BJ (cell line): ENCODE measurements around the gene CHST11. TPM values are rescaled to one million over a fixed set of nuclear protein-coding genes. Genes with fewer than 3 reads are reported as not detected.

ENCODE experiments used
- CTCF ChIA-PET: fragments of 350-600 bp; formaldehyde crosslinking; extraction: SDS; loops from one replicate; lab custom pipeline; 2021; ENCODE audit warnings: antibody characterized with exemption, inconsistent platforms; lab: Yijun Ruan, JAX
- POLR2A ChIA-PET: fragments of 300-600 bp; sonication (Branson Sonifier 250); formaldehyde crosslinking; extraction: SDS; loops from one replicate; lab custom pipeline; 2021; ENCODE audit warnings: antibody characterized with exemption; lab: Charles Lee
- DNase-seq: peaks from one replicate; pipeline ENCODE4 v3.0.0-alpha.2; 2011; ENCODE audit warnings: low read depth
- H3K27me3 ChIP-seq: 2 replicates; pipeline ENCODE4 v1.6.0; 2011; ENCODE audit warnings: low read length; ENCODE audit not compliant: control insufficient read depth, insufficient read depth
- H3K36me3 ChIP-seq: 2 replicates; pipeline ENCODE4 v1.5.1; 2011; ENCODE audit warnings: low read length; ENCODE audit not compliant: control insufficient read depth, insufficient read depth
- H3K4me3 ChIP-seq: 2 replicates; pipeline ENCODE4 v1.5.1; 2011; ENCODE audit warnings: low read depth, mild to moderate bottlenecking, control low read depth, low read length
- CTCF ChIP-seq: IDR thresholded peaks from 2 replicates; pipeline ENCODE4 v1.5.1; 2011; ENCODE audit warnings: low read depth, mild to moderate bottlenecking, control low read depth, inconsistent platforms, low read length, moderate library complexity; ENCODE audit not compliant: insufficient read depth
- polyA plus RNA-seq: library from polyadenylated mRNA; depleted of rRNA; stranded (reverse); fragments of >200 nt; gene quantifications from 2 replicates; pipeline ENCODE4 v1.2.3, GENCODE V29; 2011

The CHST11 gene
- polyA plus RNA-seq, 1 experiment: 7.3 TPM

GRCh38 chr12:104422441-104422840 is 34.3 kb upstream of the CHST11 start:
- Histone ChIP-seq H3K4me3 (no peak overlapping the region), H3K36me3 (no peaks in the 10 kb centered on the region), H3K27me3 (peaks cover 36% of the 10 kb centered on the region)
- POLR2A ChIA-PET: interaction anchor here (0.6 kb wide), 1 partner anchor 417 kb away, joined by 9 read pairs; no protein-coding TSS in a partner anchor
- DNase-seq: no peak
- no peak for TF ChIP-seq CTCF
- CTCF ChIA-PET: interaction anchor here (0.7 to 2.3 kb wide), 2 partner anchors 41 to 102 kb away, joined by 4 to 7 read pairs; no protein-coding TSS in a partner anchor

DNA sequence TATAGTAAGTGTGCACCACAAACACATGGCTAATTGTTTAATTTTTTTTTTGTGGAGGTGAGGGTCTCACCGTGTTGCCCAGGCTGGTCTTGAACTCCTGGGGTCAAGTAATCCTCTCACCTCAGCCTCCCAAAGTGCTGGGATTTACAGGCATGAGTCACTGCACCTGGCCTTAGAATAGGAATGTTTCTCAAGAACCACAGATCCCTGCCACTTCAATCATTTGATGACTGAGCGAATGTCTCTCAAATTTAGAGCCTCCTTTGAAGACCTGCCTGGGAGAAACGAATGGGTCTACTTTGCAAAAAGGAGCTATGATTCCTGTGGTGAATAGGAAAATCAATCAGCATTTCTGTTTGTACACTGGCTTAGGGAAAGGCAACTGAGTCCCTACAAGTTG is 33.5 kb upstream of the CHST11 start:
- no peak for DNase-seq
- ChIA-PET POLR2A (no interaction called here), CTCF (interaction anchor here (0.7 to 2.3 kb wide), 3 partner anchors 12 to 101 kb away, joined by 3 to 7 read pairs (median 4); no protein-coding TSS in a partner anchor)
- H3K36me3 ChIP-seq: no peaks in the 10 kb centered on the region
- no peak for TF ChIP-seq CTCF
- H3K27me3 ChIP-seq: peaks cover 36% of the 10 kb centered on the region
- H3K4me3 ChIP-seq: no peak overlapping the region

- no peak for TF ChIP-seq CTCF
- CTCF ChIA-PET: interaction anchor here (1.1 to 2.3 kb wide), 2 partner anchors 13 to 42 kb away, joined by 3 to 7 read pairs; no protein-coding TSS in a partner anchor
- no peak for DNase-seq
- POLR2A ChIA-PET: no interaction called here
- no peaks in the 10 kb centered on the region for H3K36me3 ChIP-seq
- H3K4me3 ChIP-seq: no peak overlapping the region
- H3K27me3 ChIP-seq: peaks cover 36% of the 10 kb centered on the region
These were observed 32.9 kb upstream of the CHST11 start for GRCh38 chr12:104423809-104424208.

GRCh38 chr12:104424955-104425354 is 31.8 kb upstream of the CHST11 start:
- no peak for TF ChIP-seq CTCF
- H3K36me3 ChIP-seq: no peaks in the 10 kb centered on the region
- H3K27me3 ChIP-seq: peaks cover 36% of the 10 kb centered on the region
- H3K4me3 ChIP-seq: no peak overlapping the region
- POLR2A ChIA-PET: no interaction called here
- DNase-seq: no peak
- CTCF ChIA-PET: interaction anchor here (3.1 kb wide), 1 partner anchor 32 kb away, joined by 7 read pairs; the partner anchor contains the start of gene CHST11

DNA sequence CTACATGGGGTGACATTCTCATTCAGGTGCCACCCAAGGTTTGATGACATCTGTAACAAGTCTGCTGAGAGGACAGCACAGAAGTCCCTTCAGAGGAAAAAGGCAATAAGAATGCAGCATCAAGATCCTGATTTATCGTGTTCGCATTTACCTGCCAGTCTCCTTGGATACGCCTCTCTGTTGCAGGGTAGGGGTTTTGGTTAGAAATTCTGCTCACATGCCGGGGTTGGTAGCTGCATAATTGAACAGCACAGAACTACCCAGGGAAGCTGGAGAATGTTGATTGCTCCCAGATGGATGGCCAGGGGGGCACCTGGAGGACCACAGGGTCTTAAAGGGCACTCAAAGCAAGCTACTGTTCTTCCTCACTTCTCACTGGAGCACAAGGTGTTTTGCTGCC is 31.1 kb upstream of the CHST11 start:
- no peak for DNase-seq
- no peak for TF ChIP-seq CTCF
- ChIA-PET POLR2A (no interaction called here), CTCF (interaction anchor here (3.1 kb wide), 1 partner anchor 31 kb away, joined by 7 read pairs; the partner anchor contains the start of gene CHST11)
- H3K27me3 ChIP-seq: peaks cover 41% of the 10 kb centered on the region
- H3K36me3 ChIP-seq: no peaks in the 10 kb centered on the region
- H3K4me3 ChIP-seq: no peak overlapping the region
